ES-I3 (cell line): Measurements from ENCODE around the gene MTERF1.
A peak's percentile ranks its signal among the peaks of the same experiment; 100 is the strongest.

ENCODE experiments used
- H3K36me3 ChIP-seq: 2 replicates; pipeline ENCODE4 v1.6.1; 2013; ENCODE audit warnings: mild to moderate bottlenecking, low read length, control low read depth, moderate library complexity; ENCODE audit not compliant: insufficient read depth
- H3K4me1 ChIP-seq: 2 replicates; pipeline ENCODE4 v1.6.1; 2013; ENCODE audit warnings: mild to moderate bottlenecking, control low read depth, low read length; ENCODE audit not compliant: insufficient read depth
- H3K9ac ChIP-seq: 2 replicates; pipeline ENCODE4 v1.6.1; 2013; ENCODE audit warnings: low read depth, mild to moderate bottlenecking, low read length, moderate library complexity
- H3K9me3 ChIP-seq: 2 replicates; pipeline ENCODE4 v1.6.1; 2013; ENCODE audit warnings: mild to moderate bottlenecking, low read length, moderate library complexity; ENCODE audit not compliant: control insufficient read depth, insufficient read depth

Gene MTERF1, protein sequence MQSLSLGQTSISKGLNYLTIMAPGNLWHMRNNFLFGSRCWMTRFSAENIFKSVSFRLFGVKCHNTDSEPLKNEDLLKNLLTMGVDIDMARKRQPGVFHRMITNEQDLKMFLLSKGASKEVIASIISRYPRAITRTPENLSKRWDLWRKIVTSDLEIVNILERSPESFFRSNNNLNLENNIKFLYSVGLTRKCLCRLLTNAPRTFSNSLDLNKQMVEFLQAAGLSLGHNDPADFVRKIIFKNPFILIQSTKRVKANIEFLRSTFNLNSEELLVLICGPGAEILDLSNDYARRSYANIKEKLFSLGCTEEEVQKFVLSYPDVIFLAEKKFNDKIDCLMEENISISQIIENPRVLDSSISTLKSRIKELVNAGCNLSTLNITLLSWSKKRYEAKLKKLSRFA

DNA sequence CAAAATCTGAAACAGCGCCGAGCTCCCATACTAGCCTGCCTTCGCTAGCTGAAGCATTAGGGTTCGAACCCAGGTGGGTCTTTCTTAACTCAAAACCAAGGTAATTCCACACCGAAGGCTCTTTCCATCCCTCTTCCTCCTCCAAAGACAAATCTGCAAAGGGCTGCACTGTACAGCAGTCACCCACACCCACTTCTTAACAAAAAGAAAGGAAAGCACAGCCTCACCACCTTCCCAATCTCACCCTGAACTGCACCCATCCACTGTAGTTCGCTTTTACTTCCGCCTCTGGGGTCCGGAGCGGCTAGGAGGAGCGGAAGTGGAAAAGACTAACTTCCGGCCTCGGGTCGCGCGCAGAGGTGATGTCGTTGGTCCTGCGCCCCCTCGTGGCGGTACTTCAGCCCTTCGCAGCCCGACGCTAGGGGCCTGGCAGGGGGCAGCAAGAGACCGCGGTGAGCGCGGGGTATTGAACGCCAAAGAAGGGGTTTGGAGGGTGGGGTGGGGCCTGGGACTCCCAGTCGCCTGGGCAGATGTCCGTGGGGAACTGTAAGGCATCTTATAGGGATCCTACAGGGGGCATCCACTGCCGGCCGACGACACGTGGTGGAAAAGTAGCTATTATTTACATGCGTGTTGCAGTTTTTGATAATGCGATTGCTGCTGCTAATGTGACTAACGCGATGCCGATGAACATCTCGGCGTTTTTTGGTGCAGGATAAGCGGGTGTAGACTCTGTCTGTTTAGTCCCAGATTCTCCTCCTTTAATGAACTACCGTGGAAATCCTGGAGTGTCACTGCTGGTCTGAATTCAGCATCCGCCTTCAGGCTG is at the start of gene MTERF1:
TSS of gene MTERF1 (minus strand) at position 290 of the 829 bp plus-strand sequence. CDS start 619 bp downstream, outside the sequence.
- Histone ChIP-seq H3K36me3 (no peaks in the 10 kb centered on the region), H3K9me3 (no peaks in the 10 kb centered on the region), H3K9ac (peak within 1 kb of the TSS; percentile 90), H3K4me1 (no peaks in the 10 kb centered on the region)

DNA sequence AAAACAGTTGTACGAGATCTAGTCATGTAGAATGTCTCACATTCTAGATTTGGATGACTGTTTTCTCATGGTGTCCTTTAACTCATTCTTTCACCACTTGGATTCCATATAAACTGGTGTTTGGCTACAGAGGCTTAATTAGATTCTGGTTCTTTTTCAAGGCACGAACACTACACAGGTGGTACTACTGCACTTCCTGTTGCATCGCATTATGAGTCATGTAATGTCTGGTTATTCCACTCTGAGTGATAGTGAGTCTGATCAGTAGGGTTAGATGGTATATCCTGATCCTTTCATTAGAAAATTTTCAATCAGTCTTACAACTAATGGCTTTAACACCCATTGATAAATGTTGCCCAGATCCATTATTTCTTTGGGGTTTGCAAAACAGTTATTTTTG is 49.0 kb upstream of the MTERF1 start:
- Histone ChIP-seq H3K4me1 (no peaks in the 10 kb centered on the region), H3K9me3 (no peaks in the 10 kb centered on the region), H3K9ac (no peak overlapping the region), H3K36me3 (no peaks in the 10 kb centered on the region)

DNA sequence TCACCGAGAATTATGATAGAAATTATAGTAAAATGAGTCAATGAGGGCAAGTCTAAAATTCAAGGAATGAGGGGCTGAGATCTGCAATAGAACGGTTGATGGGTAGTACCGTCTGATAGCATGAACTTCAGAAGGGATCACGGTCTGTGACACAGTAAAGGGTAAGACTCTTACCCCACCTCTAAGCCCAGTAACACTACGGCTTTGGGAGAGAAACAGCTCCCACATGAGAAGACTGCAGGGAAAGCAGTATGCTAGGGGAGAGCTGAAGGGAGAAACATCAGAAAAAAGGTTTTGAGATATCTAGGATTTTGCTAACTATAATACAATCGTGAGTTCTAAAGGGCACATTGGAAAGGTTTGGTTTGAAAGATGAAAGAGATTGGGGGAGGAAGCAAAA is 47.4 kb upstream of the MTERF1 start:
- H3K9ac ChIP-seq, result no peak overlapping the region
- no peaks in the 10 kb centered on the region for H3K4me1 ChIP-seq
- no peaks in the 10 kb centered on the region for H3K36me3 ChIP-seq
- no peaks in the 10 kb centered on the region for H3K9me3 ChIP-seq

DNA sequence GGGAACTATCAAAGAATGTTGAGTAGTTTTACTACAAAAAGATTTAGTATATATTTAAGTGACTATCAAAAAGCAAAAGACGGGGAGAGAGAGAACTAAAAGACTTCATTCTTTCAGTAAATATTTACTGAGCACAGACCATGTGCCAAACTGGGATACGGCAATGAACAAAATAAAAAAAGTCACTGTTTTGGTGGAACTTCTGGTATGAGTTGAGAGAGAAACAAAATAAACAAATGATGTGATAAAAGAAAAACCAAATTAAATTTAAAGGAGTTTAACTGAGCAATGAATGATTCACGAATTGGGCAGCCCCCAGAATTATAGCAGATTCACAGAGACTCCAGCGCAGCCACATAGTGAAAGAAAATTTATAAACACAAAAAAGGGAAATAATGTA is 42.4 kb upstream of the MTERF1 start:
- H3K4me1 ChIP-seq, result no peaks in the 10 kb centered on the region
- H3K9me3 ChIP-seq, result no peaks in the 10 kb centered on the region
- H3K36me3 ChIP-seq, result no peaks in the 10 kb centered on the region
- no peak overlapping the region for H3K9ac ChIP-seq

DNA sequence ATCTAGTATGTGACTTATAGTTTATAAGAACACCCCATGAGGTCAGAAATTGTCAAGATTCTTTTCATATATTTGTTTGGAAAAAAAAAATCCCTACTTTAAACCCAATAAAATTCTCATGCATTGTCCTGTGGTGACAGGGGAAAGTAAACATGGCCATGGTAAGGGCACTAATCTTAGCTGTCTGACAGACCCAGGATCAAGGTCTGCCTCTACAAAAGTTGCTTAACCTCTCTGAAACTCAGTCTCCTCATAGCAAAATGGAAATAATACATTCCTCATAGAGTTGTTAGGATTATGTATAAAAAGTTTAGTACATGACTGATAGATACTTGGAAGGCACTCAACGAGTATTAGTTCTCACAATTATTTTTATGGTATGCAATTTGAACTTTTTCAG is 37.9 kb upstream of the MTERF1 start:
- no peak overlapping the region for H3K9ac ChIP-seq
- no peaks in the 10 kb centered on the region for H3K9me3 ChIP-seq
- no peaks in the 10 kb centered on the region for H3K36me3 ChIP-seq
- no peaks in the 10 kb centered on the region for H3K4me1 ChIP-seq

DNA sequence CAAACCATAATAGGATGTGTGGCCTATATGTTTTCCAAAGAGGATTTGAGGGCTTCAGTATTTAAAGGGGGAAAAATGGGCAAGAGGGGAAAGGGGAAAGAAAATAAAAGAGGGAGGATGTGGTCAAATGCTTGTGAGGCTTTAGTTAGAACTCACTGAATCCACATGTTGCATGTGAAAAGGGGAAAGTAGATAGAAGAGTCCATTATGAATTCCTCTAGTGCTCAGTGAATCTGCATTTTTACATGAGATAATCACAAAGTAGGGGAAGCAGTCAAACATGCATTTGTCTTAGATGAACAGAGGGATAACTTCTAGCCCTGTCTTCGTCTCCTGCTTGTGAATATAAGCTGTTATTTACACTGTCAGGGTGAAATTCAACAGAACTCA is 35.5 kb upstream of the MTERF1 start:
- H3K36me3 ChIP-seq, result no peaks in the 10 kb centered on the region
- no peaks in the 10 kb centered on the region for H3K4me1 ChIP-seq

DNA sequence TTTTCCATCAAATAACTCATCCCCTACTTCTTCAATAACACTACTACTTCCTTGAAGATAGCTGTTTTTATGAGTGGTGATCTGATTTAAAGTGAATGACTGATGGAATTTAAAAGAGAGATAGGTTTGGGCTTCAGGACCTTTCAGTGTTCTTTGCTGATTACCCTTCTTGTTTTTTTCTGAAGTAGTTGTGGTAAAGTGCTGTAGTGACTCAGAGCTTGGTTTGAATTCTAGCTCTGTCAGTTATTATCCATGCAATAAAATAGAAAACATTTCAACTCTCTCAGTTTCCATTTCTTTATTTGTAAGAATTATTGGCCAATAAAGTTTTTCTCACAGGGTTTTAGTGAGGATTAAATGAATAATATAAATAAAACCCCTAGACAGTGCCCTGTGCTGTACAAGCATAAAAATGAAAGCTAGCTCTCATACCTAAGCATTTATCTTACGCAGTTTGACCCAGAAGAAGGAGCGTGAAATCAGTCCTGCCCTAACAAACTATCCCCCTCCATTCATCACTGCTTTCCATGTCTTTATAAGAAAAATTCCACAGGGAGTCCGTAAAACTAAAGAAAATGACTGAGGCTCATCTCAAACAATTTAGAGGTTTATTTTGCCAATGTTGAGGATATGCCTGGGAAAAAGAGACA is 35.0 kb upstream of the MTERF1 start:
- no peaks in the 10 kb centered on the region for H3K9me3 ChIP-seq
- H3K4me1 ChIP-seq, result no peaks in the 10 kb centered on the region
- no peak overlapping the region for H3K9ac ChIP-seq
- H3K36me3 ChIP-seq, result no peaks in the 10 kb centered on the region

More for the DNA sequence above, 35.5 kb upstream of the MTERF1 start:
- H3K9ac ChIP-seq, result no peak overlapping the region
- H3K9me3 ChIP-seq, result no peaks in the 10 kb centered on the region

DNA sequence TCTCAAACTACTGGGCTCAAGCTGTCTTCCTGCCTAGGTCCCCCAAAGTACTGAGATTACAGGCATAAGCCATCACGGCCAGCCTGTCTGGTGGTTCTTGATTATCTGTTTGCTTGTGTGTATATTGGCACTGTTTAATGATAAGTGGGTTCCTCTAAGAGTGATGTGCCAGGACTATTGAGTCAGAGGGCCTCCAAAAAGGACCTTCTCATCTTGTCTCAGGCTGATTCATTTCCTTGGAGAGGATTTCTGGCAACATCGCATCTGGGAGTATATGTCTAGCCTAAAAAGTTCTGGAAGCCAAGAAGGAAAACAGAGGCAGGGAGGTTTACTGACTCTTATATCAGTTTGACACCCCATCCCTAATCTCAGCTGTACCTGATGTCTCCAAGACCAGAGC is 33.1 kb upstream of the MTERF1 start:
- no peaks in the 10 kb centered on the region for H3K36me3 ChIP-seq
- no peaks in the 10 kb centered on the region for H3K9me3 ChIP-seq
- H3K9ac ChIP-seq, result no peak overlapping the region
- H3K4me1 ChIP-seq, result no peaks in the 10 kb centered on the region

DNA sequence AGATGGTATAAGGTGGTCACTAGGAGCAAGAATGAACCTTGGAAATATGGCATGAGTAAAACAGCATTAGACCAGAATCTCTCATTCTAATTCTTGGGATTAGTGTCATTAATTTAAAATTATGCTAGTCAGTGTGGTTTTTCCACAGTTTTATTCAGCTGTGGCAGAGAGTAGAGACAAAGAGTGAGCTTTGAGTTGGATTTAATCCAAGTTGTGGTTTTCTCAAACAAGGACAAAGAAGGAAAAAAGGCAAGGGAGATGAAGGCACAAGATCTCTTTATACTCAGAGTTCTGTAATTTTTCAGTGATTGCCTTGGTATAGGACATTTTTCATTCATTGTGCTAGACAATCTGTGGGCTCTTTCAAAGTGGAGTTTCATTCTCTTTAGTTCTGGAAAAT is 32.0 kb upstream of the MTERF1 start:
- Histone ChIP-seq H3K9ac (no peak overlapping the region), H3K9me3 (no peaks in the 10 kb centered on the region), H3K36me3 (no peaks in the 10 kb centered on the region), H3K4me1 (no peaks in the 10 kb centered on the region)

DNA sequence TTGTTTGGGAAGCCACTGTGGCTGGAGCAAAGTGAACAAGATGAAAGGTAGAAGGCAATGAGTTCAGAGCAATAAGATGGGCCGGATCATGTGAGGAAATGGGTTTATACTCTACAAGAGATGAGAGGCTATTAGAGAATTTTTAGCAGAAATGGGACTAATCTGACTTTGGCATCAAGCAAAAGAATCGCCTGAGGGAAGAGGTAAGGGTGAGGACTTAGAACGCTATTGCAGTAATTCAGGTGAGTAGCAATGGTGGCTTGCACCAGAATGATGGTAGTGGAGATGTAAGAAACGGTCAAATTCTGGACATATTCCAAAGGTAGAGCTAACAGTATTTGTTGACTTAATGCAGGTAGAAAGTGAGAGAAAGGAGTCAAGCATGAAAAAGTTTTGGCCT is 30.6 kb upstream of the MTERF1 start:
- H3K9ac ChIP-seq, result no peak overlapping the region
- H3K36me3 ChIP-seq, result no peaks in the 10 kb centered on the region
- H3K9me3 ChIP-seq, result no peaks in the 10 kb centered on the region
- no peaks in the 10 kb centered on the region for H3K4me1 ChIP-seq

DNA sequence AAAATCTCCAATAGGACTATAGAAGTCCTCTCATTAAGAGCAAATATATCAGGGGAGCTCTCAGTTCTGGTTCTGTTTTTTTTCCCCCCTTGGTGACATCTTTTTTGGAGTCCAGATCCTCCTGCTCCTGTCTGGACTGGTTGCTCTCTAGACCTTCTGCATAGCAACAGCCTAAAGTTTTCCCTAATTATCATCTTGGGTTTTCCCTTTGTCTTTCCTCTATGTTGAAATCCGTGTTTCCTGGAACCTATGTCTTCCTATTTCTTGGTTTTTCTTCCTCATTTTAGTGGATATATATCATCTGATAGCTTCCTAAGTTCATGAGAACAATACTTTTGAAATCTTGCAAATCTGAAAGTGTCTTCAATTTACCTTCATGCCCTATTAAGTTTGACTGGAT is 29.7 kb upstream of the MTERF1 start:
- H3K36me3 ChIP-seq, result no peaks in the 10 kb centered on the region
- no peaks in the 10 kb centered on the region for H3K4me1 ChIP-seq
- H3K9me3 ChIP-seq, result no peaks in the 10 kb centered on the region
- H3K9ac ChIP-seq, result no peak overlapping the region

DNA sequence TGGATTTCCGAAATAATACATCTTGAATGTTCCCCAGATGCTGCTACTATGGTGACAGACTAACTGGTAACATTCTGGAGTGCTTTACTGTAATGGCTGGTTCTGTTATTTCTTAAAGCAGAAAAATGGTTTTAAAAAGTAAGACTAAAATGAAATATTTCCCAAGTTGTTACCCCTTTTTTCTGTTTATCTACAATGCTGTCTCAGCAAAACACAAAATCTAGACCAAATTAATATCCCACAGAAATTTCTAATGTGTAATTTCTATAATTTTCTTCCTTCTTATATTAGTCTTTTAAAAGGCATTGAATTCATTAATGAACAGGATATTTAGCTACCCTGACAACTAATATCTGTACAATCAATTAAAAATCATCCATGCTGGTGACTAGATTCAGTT is 19.1 kb upstream of the MTERF1 start:
- no peaks in the 10 kb centered on the region for H3K36me3 ChIP-seq
- no peak overlapping the region for H3K9ac ChIP-seq
- no peaks in the 10 kb centered on the region for H3K9me3 ChIP-seq
- H3K4me1 ChIP-seq, result no peaks in the 10 kb centered on the region

DNA sequence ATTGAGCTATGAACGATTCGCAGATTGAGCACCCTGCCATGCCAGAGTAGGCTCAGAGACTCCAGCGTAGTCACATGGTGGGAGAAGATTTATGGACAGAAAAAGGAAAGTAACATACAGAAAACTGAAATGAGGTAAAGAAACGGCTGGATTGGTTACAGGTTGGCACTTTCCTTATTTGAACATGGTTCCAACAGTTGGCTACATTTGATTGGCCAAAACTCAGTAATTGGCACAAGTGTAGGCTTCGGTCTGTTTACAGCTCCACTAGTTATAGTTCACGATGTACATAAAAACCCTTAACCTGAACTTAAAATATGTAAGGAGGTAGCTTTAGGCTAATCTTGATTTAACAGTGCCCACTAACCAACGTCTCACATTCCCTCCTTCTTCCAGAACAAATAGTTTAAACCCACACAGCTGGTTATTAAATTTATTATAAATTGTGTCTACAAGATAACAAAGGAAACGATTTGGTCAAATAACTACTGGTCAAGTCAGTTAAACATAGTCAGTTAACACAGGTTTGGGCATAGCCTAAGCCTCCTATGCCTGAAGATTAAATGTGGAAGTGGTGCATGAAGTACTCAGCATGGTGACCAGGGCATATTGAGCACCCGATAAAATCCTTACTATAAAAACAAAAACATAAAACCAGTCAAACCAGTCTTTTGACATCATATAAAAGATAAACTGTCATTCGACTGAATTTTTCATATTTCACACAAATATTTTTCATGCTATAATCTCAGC is 17.9 kb upstream of the MTERF1 start:
- Histone ChIP-seq H3K36me3 (no peaks in the 10 kb centered on the region), H3K9ac (no peak overlapping the region), H3K9me3 (no peaks in the 10 kb centered on the region)

DNA sequence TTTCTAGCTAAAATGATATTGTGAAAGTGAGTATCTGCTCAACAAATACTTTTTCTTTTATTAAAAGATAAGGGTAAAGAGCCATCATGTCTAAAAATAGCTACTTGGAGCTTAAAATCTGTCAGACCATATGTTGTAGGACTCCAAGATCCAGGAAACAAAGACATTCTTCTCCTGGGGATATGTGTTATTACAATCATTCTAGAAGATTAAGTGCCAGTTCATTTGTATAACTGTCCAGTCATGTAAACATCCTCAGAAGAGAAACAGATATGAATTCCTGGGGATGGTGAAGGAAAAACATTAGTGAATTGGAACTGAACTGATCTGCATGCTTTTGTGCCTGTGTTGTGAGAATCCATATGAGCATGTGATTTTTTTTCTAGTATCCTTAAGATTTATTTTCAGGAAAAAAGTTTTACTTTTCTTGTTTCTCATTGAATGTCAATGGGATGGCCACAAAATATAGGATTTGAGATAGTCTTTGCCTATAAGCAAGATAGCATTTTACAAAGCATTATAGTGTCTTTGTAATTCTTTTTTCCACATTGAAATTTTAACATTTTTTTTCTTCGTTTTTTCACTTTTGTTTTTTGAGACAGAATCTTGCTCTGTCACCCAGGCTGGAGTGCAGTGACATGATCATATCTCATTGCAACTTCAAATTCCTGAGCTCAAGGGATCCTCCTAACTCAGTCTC is 14.4 kb upstream of the MTERF1 start:
- no peak overlapping the region for H3K9ac ChIP-seq
- no peaks in the 10 kb centered on the region for H3K36me3 ChIP-seq
- H3K9me3 ChIP-seq, result peaks cover 9% of the 10 kb centered on the region
- H3K4me1 ChIP-seq, result no peaks in the 10 kb centered on the region

More for the DNA sequence above, 17.9 kb upstream of the MTERF1 start:
- H3K4me1 ChIP-seq, result no peaks in the 10 kb centered on the region
